Stimulated activated CD4-positive, alpha-beta T cell treated with anti-CD3 and anti-CD28 coated beads, Interleukin-4, amount 100 ng/mL, for 24 hours (primary cell): ENCODE data around the gene AARSD1.
"Not testable (repeated sequence)": the region's sequence is repeated elsewhere in the genome, so short reads cannot be mapped to it uniquely, and the experiment has no call there.

Experiments used
- DNase-seq: peaks from one replicate; pipeline ENCODE4 v3.0.0-alpha.2; 2020

The AARSD1 gene

GRCh38 chr17:42980766-42981397 lies 16.6 kb upstream of the AARSD1 start:
- DNase-seq: peak; percentile 72

- DNase-seq: peak; percentile 91
These were observed 16.1 kb upstream of the AARSD1 start, which contains the start of gene RUNDC1 for GRCh38 chr17:42980274-42980765. Gene RUNDC1 (plus strand): TSS chr17:42980565. CDS start chr17:42980577, 12 bp downstream.

- peak; percentile 36 for DNase-seq
These were observed 15.4 kb upstream of the AARSD1 start, which contains the start of gene PTGES3L for GRCh38 chr17:42979511-42980273. Gene PTGES3L (minus strand): TSS chr17:42980080. CDS start chr17:42980053, 27 bp downstream.

DNA sequence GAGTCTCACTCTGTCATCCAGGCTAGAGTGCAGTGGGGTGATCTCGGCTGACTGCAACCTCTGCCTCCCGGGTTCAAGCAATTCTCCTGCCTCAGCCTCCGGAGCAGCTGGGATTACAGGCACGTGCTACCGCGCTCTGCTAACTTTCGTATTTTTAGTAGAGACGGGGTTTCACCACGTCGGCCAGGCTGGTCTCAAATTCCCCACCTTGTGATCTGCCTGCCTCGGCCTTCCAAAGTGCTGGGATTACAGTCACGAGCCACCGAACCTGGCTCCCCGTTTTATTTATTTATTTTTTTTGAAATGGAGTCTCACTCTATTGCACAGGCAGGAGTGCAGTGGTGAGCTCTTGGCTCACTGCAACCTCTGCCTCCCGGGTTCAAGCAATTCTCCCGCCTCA lies 11.4 kb upstream of the AARSD1 start:
- not testable (repeated sequence) for DNase-seq

- no peak for DNase-seq
These were observed 11.0 kb upstream of the AARSD1 start for GRCh38 chr17:42975265-42975664.

- DNase-seq: not testable (repeated sequence)
These were observed 9.1 kb upstream of the AARSD1 start for GRCh38 chr17:42973323-42973722.

GRCh38 chr17:42971589-42971988 lies 7.3 kb upstream of the AARSD1 start:
- DNase-seq: no peak

DNA sequence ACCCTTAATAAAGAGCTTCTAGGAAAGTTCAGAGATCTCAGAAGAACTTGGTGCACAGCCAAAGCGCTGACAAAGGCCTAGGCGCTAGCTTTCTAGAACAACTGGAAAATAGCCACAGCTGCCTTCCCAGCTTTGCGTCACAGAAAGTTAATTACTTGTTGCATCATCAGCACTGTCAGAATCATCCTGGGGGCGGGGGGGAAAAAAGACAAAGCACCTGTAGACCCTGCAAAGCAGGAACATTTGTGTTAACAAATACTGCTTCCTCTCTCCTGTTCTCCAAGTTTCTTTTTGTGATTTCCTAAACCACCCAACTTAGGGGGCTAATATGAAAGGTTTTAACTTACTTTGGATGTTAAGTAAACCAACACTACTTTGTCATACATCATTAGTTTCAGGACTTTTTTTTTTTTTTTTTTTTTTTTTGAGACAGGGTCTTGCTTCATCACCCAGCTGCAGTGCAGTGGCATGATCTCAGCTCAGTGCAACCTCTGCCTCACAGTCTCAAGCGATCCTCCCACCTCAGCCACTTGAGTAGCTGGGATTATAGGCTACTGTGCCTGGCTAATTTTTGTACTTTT lies 4.8 kb upstream of the AARSD1 start:
- no peak for DNase-seq

DNA sequence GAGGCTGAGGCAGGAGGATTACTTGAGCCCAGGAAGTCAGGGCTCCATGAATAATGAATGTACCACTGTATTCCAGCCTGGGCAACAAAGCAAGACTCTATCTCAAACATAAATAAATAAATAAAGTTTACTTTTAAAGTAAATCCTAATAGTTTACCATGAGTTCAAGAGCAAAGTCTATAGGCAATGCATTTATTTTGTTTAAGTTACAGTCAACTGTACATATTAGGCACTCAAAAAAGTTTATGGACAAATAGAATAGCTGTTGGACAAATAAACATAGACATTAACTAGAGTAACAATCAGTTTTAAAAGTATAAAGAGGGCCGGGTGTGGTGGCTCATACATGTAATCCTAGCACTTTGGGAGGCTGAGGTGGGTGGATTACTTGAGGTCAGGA lies 3.7 kb upstream of the AARSD1 start:
- no peak for DNase-seq

GRCh38 chr17:42953669-42954068 lies 10.6 kb downstream of the AARSD1 start:
- no peak for DNase-seq

- no peak for DNase-seq
These were observed 14.0 kb downstream of the AARSD1 start for GRCh38 chr17:42950044-42950783.

GRCh38 chr17:42946812-42947211 lies 17.4 kb downstream of the AARSD1 start:
- DNase-seq: no peak

DNA sequence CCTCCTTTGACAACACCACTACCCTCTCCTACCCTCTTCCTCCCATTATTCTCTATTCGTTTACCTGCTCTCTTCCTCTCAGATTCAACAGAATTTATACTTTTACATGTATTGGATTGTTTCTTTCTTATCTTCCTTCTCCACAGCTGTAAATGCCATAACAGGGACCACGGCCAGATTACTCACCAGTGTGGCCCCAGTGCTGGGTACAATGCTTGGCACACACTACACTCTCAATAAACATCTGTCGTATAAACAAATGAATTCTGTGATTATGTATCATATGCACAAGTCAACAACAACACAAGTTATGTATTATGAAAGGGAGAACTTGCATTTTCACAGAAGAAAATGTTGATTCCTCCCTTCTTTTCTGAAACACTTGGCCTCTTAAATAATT lies 20.0 kb downstream of the AARSD1 start:
- no peak for DNase-seq

- DNase-seq: peak; percentile 12
These were observed 26.3 kb downstream of the AARSD1 start for GRCh38 chr17:42937712-42938596.

GRCh38 chr17:42929497-42929844 lies 34.8 kb downstream of the AARSD1 start:
- no peak for DNase-seq

DNA sequence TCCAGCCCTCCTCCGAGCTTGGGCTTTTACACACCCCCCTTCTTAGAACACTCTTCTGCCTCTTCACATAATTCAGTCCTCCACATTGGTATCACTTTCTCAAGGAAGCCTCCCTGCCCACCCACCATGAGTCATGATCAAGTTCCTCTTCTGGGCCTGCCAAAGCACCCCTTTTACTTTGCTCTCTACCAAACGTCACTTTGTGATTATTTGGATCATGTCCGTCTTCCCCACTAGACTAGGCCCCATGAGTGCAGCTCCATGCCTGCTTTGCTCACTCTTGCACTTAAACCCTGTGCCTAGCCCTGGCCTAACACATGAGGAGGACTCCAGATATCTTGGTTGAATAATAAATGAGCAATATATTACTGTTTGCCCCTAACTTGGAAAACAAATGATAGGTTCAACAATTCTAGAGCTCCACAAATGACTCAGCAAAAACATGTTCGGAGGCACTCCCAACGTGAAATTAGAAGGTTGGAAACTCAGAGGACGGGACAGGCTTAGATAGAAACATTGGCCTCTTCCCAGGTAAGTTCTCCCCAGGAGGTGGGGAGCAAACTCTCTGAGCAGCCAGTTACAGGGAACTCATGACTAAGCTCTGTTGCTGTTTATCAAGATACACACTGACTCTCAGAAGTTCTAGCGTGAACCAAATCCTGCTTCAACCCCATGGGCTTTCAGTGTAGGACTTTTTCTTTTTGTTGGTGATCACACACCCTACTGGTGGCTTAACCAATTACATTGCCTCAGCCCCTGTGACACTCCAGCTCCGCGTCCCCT lies 35.3 kb downstream of the AARSD1 start:
- DNase-seq: peak; percentile 20

DNA sequence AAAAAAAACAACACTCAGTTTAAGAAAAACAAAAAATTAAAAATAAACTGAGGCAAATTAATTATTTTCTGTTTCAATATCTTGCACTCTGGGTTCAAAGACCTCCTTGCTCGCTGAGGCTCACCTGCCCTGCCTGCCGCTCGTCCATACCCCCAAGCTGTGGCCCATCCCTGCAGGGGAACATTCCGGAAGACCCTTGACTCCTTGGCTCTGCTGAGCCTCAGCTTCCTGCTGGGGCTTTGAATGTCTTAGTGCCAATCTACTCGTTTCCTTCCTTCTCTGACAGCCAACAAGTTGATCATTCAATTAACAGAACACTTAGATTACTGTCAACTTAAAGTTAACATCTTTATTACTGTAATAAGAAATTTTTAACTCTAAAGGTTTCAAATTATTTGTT lies 39.4 kb downstream of the AARSD1 start:
- DNase-seq: no peak

GRCh38 chr17:42923472-42923871 lies 40.8 kb downstream of the AARSD1 start:
- not testable (repeated sequence) for DNase-seq

DNA sequence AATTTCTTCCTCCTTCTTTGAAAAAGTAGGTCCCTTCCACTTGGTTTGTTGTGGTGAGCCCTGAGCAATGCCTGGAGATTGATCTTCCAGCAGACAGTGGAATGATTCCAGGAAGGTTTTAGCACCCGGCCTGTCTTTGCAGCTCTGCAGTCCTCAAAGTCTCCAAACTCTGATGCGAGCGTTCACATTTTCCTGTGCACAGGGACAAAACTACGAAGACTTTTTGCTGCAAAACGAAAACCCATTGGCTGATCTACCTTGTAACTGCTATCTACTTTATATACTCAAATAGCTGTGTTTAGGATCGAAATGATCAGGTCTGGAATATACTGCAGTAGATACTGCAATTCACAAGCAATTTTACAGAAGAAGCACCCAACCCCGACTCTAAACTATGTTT lies 42.0 kb downstream of the AARSD1 start:
- DNase-seq: no peak

DNA sequence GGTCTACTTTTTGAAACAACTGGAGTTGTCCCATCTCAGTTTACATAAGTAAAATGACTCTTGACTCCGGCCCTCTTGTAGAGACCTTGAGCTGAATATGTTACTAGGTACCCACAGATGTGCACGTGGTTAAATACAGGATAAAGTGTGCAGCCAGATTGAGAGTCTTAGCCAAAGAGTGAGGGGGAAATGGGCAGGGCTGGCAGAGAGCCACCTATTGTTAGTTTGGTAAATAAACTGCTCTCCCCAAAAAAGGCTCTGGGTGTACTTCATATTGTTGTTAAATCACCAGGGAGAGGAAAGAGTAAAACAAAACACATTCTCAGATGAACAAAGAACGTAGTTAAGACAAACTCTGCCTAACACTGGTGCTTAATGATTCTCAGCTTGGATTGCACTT lies 43.3 kb downstream of the AARSD1 start:
- DNase-seq: no peak
